GM18519 (cell line): ENCODE results near the gene HAUS8.

Experiments
- ATAC-seq: cut with Tn5 transposase; IDR thresholded peaks from one replicate; pipeline ENCODE4 v1.9.1; 2021; ENCODE audit warnings: mild to moderate bottlenecking, moderate library complexity; ENCODE audit not compliant: unreplicated experiment, low FRiP score

Gene HAUS8

DNA sequence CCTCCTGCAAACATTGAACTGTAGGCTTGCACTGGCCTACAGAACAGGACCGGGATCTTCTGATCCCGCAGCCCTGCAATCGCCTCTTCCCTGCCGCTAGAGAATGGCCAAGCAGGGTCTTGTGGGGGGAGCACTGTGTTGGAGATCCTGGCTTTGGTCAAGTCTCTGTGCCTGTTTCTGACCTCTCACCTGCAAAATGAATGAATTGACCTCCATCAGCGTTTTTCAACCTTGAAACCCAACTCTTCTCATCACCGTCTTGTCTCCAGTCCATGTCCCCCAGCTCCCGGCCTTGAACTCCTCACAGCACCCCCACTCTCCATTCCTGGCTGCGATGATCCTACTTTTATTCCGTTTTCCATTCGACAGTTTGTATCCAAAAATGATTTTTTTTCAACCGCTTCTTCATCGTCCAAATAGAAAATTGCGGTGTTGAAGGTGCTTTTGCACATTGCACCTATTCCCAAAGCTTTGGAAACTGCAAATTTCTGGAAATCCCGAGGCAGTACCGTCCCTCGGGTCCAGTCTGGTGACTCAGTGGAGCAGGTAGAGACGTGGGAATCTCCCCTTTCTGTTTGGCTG lies 2.3 kb upstream of the HAUS8 start:
- ATAC-seq: no peak

DNA sequence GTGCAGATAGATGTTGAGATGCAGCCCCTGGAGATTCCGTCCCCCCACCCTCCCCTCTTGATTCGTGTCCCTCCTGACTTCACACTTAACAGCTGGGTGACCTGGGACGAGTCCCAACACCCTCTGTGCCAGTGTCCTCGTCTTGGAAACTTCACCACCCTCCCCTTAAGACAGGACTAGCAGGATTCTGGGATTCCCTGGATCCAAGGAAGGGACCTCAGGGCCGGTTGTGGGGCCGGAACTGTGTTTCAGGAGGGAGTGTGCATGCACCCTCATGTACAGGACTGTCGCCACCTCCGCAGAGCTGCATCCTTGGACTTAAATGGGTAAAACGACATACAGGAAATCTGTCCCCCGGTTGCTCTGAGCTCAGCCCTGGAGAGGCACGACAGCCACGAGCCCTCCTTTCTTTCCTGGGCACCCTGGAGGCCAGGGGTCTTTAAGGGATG lies 1.3 kb upstream of the HAUS8 start:
- no peak for ATAC-seq

DNA sequence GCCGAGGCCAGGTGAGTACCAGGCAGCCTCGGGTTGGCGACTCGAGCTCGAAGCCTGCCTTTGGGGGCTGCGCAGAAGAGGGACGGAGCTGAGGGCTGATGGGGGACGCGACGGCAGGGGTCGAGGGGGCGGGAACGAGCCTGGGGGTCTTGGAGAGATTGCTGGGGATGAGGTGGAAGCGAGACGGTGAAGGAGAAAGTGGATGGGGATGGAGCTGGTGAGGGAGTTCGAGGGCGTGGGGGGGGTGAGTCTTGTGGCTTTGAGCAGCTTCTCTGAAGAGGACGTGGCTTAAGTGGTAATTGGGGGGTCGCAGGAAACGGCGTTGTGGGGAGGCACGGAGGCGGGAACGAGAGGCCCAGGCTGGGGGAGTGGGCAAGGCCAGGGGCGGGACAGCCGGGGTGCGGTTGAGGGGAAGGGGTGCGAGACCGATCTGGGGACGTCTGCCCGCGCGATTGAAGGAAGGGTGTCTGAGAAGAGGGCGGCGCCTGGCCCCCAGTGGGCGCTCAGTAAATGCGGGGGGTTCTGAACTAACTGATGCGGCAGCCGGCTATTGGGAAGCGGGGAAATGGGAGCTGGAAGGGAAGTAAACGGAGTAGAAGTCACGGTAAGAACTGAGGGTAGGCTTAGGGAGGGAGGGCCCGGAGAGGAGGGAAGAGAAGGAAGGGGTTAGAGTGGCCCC lies 751 bp upstream of the HAUS8 start:
- ATAC-seq: no peak

DNA sequence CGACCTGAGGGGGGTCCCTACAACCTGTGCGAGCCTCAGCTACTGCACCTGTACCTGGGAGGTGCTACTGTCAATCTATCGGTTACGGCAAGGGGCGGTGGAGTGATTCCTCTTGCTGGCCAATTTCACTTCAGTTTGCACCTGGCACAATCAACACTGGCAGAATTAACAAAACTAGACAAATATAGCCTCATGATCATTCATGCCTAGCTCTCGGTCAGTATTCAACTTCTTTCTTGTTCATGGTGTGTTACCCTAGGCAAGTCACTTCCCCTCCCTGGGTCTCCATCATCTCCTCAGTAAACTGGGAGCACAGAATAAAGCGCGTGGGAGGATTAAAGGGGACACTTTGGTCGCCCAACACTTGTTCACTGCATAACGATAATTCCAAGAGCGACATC lies 618 bp downstream of the HAUS8 start:
- ATAC-seq: no peak

DNA sequence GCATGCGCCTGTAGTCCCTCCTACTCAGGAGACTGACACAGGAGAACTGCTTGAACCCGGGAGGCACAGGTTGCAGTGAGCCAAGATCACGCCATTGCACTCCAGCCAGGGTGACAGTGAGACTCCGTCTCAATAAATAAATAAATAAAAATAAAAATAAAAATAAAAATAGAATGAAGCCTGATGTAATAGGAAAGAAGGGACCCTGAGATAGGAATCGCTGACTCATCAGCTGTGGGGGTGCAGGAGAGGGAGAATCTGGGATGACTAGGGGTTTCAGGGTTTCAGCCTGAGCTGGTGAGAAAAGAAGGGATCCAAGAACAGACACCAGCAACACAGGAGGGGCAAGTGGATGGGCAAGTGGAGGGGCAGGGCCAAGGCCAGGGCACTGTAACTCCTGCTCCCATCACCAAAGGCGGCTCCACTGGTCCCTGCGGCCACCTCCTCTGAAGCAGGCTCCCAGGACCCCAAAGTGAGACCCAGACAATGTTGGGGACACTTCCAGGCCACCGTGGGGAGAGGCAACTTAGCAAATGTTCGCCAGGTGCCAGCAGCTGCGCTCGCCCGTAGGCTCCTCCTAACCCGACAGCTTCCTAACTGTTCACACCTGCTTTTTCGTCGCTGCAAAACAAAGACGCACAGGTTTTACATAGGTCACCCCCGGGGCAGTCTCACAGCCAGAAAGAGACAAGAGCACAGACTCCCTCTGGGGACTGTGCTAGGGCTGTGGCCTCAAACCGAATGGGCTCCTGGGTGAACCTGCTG lies 1.2 kb downstream of the HAUS8 start:
- ATAC-seq: no peak

DNA sequence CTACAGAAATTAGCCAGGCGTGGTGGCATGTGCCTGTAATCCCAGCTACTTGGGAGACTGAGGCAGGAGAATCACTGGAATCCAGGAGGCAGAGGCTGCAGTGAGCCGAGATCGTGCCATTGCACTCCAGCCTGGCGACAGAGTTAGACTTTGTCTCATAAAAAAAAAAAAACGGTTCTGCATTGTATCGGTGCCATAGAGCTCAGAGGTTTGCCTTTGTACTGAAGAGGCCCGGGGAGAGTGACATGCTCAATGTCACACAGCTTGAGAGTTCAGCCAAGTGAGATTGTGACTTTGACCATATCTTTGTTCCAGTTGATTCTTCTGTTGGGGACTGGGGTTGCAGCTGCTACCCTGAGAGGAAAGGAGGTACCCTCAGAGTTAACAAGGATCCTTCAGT lies 4.3 kb downstream of the HAUS8 start:
- ATAC-seq: no peak

DNA sequence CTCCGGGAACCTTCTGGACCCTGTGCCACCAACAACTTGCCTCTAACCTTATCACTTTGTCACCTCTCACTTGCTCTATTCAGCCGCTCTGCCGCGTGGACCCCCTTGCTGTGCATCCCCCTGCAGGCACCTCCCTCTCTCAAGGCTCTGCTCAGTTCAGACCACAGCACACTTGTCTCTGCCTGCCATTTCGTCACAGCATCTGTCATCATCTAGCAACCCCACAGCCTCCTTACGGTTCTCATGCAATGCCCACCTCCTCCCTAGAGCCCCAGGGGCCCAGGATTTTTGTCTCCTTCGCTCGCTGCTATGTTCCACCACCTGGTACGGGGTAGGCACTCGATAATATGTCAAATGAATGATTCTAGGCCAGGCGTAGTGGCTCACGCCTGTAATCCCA lies 4.8 kb downstream of the HAUS8 start:
- ATAC-seq: no peak

DNA sequence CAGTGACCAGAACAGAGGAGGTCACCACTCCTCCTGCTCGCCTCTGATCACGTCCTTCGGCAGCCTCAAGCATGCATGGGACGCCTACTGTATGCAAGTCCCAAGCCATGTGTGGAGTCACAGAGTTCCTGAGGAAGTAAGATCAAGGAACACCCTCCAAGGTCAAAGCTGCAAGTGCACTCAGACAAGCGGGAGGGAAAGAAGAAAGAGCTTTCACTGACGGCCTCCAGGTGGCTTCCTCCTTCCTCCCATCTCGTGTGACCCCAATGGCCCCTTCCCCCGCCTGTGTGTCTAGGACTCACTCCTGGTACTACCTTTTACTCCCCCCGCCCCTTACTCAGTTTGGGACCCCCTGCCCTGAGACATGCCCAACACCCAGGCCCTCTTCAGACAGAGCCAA lies 6.1 kb downstream of the HAUS8 start:
- ATAC-seq: no peak

DNA sequence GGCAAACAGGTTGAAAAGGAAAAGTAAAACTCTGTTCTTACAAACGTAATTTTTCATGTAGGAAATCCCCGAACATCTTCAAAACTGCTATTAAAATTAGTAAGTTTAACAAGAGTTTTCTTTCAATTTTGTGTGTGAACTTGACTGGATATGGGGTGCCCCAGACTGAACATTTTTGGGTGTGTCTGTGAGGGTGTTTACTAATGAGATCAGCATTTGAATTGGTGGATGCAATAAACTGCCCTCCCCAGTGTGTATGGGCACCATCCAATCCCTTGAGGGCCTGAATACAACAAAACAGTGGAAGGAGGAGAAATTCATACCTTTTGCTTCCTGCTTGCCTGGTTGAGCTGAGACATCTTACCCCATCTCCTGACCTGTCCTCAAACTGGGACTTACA lies 11.8 kb downstream of the HAUS8 start:
- ATAC-seq: no peak

DNA sequence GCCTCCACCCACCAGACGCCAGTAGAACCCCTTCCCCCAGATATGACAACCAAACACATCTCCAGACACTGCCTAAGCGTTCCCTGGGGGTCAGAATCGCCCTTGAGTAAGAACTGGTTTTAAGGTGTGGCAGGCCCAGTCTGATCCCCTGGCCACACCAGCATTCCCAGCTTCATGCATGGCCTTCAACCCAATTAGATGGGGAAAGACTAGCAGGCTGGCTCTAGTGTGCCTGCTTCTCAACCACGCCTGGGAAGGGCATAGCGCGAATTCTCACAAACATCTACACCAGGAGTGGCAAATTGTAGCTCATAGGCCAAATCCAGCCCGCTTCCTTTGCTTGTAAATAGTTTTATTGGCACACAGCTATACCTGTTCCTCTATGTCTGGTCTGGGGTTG lies 13.6 kb downstream of the HAUS8 start:
- no peak for ATAC-seq

DNA sequence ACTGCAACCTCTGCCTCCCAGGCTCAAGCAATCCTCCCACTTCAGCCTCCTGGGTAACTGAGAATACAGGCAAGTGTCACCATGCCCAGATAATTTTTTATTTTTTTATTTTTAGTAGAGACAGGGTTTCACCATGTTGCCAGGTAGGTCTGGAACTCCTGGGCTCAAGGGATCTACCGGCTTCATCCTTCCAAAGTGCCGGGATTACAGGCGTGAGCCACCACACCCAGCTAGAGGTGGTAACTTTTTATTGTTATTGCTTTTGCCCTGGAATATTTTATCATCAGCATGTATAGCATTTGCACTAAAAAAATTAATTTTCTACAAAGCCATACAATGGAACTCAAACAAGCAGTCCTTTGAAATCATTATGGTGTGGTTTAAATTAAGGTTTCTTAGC lies 14.0 kb downstream of the HAUS8 start:
- ATAC-seq: no peak

DNA sequence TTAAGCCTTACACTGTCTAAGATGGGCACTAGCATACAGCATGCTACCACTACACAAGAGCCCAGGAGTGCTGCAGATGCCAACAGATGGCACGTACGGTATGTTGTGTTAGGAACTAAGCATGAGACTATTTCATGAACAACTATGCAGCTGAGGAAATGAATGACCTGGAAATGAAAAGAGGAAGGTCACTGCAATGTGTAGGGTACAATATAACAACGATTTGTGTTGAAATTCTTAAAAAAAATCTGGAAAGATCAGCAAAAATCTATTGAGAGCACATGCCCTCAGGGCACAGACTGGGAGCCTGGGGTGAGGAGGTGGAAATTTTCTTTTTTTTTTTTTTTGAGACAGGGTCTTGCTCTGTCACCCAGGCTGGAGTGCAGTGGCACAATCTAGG lies 14.4 kb downstream of the HAUS8 start:
- ATAC-seq: no peak

DNA sequence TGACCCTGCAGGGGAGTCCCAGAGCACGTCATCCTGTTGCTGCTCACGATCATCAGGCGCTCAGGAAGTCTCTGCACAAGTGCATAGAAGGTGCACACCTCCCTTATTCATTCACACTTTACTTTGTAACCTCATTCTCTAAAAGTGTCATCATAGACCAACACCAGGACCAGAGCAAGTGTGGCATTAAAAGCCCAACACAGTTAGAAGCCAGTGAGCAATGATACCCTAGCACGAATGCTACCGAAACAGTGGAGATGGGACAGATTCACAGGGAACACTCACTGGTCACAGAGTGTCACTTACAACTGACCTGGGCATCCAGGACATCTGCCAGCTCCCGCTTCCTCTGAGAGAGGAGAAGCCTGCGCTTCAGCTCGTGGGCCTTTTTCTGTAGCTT lies 17.0 kb downstream of the HAUS8 start:
- ATAC-seq: no peak

DNA sequence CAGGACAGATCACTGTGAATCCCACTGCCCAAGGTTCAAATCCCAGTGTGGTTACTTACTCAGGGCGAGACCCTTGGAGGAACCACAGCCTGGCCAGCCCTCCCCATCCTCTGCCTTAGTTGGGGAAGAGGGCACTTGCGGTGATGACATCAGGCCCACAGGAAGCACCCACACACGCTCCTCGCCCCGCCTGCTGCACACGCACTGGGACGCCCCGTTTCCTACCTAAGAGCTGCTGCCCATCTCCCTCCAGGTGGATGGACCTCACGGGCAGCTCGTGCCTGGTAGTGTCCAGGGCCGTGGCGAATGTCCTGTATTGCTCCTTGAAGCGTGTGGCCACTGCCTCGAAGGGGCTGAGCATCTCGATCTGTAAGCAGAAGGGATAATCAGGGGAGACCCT lies 19.6 kb downstream of the HAUS8 start:
- ATAC-seq: no peak

DNA sequence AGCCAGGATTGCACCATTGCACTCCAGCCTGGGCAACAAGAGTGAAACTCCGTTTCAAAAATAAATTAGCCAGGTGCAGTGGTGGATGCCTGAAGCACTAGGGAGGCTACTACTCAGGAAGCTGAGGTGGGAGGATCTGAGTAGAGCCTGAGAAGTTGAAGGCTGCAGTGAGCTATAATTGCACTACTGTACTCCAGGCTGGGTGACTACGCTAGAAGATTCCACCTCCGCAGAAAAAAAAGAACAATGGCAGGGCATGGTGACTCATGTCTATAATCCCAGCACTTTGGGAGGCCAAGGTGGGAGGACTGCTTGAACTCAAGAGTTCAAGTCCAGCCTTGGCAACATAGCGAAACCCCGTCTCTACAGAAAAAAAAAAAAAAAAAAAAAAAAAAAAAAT lies 20.5 kb downstream of the HAUS8 start:
- ATAC-seq: no peak

DNA sequence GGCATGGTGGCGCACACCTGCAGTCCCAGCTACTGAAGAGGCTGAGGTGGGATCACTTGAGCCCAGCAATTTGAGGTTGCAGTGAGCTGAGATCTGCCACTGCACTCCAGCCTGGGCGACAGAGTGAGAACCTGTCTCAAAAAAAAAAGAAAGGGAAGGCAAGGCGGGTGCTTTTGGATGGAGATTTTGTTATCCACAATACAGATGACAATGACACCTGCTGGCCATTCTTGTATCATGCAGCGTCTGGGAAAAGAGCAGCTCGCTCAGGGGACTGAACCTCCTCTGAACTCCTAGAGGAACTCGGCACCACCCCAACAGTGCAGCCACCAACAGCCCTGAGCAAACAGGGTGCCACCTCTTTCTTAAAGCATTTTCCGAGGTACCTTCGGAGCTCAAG lies 22.8 kb downstream of the HAUS8 start:
- no peak for ATAC-seq

DNA sequence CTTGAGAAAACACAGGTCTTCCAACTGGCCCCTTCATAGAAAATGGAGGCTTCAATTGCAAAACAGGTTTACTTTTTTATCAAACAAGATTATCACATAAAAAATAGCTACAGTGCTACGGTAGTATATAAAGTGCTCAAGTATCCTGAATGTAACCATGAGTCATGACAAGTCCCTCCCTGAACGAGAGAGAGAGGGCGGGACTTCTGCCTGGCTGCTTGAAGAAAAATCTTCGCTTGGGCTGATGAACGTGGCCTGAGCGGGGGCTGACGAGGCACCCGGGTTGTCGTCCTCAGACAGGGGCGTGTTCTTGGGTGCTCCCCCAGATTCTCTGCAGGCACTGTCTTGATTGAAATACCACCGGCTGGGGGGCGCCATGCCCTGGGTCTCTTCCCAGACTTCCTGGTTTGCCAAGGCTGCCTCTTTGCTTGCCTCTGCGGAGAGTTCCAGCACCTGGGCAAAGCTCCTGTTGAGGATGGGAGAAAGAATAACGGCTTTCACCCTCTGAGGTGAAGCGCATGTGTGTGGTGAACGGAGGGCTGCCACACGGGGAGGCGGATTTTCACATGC lies 25.5 kb downstream of the HAUS8 start:
- no peak for ATAC-seq

DNA sequence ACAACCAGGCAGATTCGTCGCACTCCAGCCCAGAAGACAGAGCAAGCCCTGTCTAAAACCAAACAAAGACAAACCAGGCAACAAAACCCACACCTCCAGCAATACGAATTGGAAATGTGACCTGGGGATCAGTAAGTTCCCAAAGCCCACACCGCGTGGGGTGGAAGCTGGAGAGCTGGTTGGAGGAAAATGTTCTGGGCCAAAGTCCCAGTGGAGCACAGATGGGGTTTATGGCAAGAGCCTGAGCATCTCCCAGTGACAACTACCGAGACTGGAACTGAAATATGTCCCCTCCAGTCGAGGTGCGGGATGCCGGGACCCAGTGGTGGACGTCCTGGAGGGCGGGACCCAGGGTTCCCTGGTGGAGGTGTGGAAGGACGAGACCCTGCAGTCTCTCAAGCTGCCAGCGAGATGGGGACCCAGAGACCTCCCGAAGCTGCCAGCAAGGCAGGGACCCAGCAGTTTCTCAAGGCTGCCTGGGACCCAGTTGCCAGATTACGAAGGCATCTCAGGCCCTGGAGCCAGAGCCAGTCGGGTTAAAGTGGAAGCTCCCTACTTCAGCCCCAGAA lies 26.3 kb downstream of the HAUS8 start:
- ATAC-seq: no peak

DNA sequence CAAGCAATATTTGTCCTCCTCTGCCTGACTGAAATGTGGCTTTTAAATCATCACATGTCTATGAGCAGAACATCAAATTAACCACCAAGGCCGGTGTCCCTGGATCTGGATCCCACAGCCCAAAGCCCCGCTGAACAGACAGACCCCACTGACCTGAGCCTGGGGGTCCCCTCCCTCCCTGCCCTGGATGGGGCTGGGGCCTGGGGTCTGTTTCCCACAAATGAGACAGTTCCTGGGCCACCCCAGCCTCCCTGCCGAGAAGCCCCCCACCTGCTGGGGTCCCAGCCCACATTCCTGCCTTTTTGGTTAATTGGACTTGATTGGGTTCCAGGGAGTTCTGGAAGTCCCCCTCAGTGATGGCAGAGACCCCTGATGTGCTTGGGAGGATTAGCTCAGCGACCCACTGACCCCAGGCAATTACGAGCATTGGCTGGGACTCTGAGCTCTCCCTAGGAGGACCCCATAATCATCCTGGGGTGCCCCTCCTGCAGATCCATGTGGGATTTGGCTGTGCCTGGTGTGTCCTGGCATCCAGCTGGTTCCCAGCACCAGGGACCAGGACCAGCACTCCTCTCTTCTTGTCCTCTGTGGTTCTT lies 29.2 kb downstream of the HAUS8 start:
- no peak for ATAC-seq

DNA sequence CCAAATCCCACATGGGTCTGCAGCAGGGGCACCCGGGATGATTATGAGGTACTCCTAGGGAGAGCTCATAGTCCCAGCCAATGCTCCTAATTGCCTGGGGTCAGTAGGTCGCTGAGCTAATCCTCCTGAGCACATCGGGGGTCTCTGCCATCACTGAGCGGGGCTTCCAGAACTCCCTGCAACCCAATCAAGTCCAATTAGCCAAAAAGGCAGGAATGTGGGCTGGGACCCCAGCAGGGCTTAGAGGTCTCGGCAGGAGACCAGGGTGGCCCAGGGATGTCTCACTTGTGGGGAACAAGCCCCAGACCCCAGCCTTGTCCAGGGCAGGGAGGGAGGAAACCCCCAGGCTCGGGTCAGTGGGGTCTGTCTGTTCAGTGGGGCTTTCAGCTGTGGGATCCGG lies 31.5 kb downstream of the HAUS8 start:
- ATAC-seq: no peak

DNA sequence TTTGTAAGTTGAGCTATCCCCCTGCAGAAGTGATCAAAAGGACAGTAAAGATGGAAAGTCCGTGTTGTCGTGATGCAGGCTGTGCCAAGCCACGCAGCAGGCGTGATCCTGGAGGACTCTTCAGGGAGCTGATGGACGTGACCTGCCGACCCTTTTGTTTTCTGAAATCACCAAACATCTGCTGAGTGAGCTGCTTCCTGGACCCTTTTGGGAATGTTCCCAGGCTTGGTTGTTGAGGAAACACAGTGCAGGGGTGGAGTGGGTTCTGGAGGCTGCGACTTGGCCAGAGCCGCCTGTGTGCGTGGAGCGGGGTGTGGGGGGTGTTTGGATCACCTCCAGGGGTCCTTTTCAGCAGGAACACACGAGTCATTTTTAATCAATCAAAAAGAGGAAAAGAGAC lies 33.3 kb downstream of the HAUS8 start:
- no peak for ATAC-seq
